IPS DF 6.9 (cell line): ENCODE results near the gene ANTXR1.

Source experiments
- DNase-seq: peaks from one replicate; pipeline ENCODE4 v3.0.0-alpha.2; 2013; ENCODE audit warnings: low read depth, low spot score
- H3K27ac ChIP-seq: one replicate; pipeline ENCODE4 v1.5.1; 2013; ENCODE audit warnings: low read length, control low read depth
- H3K27me3 ChIP-seq: 2 replicates; pipeline ENCODE4 v1.6.1; 2013; ENCODE audit warnings: mild to moderate bottlenecking, low read length; ENCODE audit not compliant: control insufficient read depth, insufficient read depth
- H3K36me3 ChIP-seq: 2 replicates; pipeline ENCODE4 v1.6.1; 2013; ENCODE audit warnings: low read length; ENCODE audit not compliant: control insufficient read depth, insufficient read depth
- H3K4me1 ChIP-seq: 2 replicates; pipeline ENCODE4 v1.6.1; 2013; ENCODE audit warnings: low read length; ENCODE audit not compliant: control insufficient read depth, insufficient read depth
- H3K4me3 ChIP-seq: 2 replicates; pipeline ENCODE4 v1.5.1; 2013; ENCODE audit warnings: mild to moderate bottlenecking, low read length
- H3K9me3 ChIP-seq: 2 replicates; pipeline ENCODE4 v1.6.1; 2013; ENCODE audit warnings: low read length, inconsistent platforms; ENCODE audit not compliant: control insufficient read depth, insufficient read depth
- WGBS: extraction: QIAGEN DNeasy Blood & Tissue Kit; methylation state at CpG from one replicate; pipeline ENCODE4 v1.1.7; 2013; ENCODE audit warnings: mixed read lengths, missing lambda C conversion rate; ENCODE audit not compliant: insufficient read length, insufficient coverage; 5-methylcytosine and 5-hydroxymethylcytosine counted together

The ANTXR1 gene

DNA sequence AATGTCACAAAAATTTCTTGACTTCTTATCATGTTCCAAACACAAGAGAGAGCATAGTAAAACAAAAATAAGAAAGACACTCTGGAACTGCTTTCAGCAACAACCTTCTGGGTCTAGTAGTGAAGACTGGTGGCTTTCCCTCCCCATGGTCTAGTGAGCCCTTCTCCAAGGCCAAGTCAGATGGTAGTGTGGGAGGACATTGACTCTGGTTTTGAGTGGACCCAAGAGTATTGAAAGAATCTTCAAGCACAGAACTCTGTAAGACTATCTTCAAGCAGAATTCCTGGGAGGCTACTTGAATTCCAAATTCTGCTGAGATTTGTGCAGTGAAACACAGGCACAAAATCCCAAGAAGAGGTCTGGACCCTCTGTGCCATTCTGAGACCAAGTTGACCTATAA is 21.1 kb downstream of the ANTXR1 start:
- no peak for DNase-seq
- H3K27ac ChIP-seq, result no peak overlapping the region
- no peaks in the 10 kb centered on the region for H3K27me3 ChIP-seq
- no peak overlapping the region for H3K4me3 ChIP-seq
- no peaks in the 10 kb centered on the region for H3K4me1 ChIP-seq
- H3K9me3 ChIP-seq, result no peaks in the 10 kb centered on the region
- no peaks in the 10 kb centered on the region for H3K36me3 ChIP-seq

DNA sequence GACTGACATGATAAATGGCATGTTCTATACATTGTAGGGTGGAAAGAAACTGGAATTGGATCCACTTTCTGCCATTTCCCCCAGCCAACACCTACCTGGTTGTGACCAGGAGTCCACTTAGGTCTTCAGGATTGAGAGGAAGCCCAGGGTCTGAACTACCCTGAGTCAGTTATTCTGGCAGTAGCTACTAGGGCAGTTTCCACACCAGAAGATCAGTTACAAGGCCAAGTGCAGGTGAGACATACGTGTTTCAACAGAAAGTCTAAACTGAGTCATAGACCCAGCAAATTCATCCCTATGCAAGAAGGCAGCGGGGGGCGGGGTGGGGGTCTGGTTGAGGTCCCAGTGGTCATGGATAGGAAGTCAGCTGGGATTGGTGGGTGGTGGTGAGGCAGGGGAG is 21.9 kb downstream of the ANTXR1 start:
- H3K9me3 ChIP-seq, result no peaks in the 10 kb centered on the region
- no peaks in the 10 kb centered on the region for H3K27me3 ChIP-seq
- no peak overlapping the region for H3K27ac ChIP-seq
- no peaks in the 10 kb centered on the region for H3K36me3 ChIP-seq
- DNase-seq, result no peak
- no peak overlapping the region for H3K4me3 ChIP-seq
- no peaks in the 10 kb centered on the region for H3K4me1 ChIP-seq
- no CpG with 5 or more reads among the region's 3 CpGs for WGBS

DNA sequence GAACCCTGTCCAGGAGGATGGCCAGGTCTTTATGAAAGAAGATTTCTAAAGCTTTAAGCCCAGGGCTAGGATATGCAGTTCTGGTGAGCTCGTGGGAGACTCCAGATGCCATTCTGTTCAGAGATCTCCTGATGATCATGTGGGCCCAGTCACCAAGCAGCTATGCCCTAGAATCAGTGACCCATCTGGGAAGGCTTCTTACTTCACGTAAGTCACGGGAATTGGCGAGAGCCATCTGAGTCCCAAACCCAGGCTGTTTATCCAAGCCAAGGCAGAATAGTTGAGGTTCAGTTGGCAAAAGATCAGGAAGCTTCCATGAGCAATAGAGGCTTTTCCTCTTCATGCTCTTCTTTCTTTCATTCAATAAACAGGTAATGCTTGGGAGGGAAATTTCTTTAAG is 23.9 kb downstream of the ANTXR1 start:
- no CpG with 5 or more reads among the region's 4 CpGs for WGBS
- no peak overlapping the region for H3K4me3 ChIP-seq
- no peaks in the 10 kb centered on the region for H3K9me3 ChIP-seq
- H3K4me1 ChIP-seq, result no peaks in the 10 kb centered on the region
- no peak for DNase-seq
- no peak overlapping the region for H3K27ac ChIP-seq
- H3K27me3 ChIP-seq, result no peaks in the 10 kb centered on the region
- no peaks in the 10 kb centered on the region for H3K36me3 ChIP-seq

DNA sequence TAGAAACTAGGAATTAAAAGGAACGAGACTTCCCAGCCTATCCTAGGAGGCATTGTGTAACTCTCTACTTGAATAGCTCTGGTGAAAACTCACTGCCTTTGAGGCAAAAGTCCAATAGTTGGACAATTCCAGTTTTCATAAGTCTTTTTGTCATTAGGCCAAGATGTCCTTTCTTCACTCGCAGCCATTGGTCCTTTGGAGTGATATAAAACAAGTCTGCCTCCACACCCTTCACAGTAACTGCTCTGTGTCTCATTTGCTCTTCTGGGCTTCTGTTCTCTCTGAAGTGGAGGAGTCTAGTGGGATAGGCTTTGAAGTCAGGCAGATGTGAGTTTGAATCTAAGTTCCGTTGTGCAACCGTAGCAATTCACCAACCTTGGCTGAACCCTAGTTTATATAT is 28.2 kb downstream of the ANTXR1 start:
- Histone ChIP-seq H3K9me3 (no peaks in the 10 kb centered on the region), H3K4me1 (no peaks in the 10 kb centered on the region), H3K27me3 (no peaks in the 10 kb centered on the region), H3K36me3 (no peaks in the 10 kb centered on the region), H3K4me3 (no peak overlapping the region), H3K27ac (no peak overlapping the region)
- WGBS, result no CpG with 5 or more reads among the region's 4 CpGs
- DNase-seq, result no peak

DNA sequence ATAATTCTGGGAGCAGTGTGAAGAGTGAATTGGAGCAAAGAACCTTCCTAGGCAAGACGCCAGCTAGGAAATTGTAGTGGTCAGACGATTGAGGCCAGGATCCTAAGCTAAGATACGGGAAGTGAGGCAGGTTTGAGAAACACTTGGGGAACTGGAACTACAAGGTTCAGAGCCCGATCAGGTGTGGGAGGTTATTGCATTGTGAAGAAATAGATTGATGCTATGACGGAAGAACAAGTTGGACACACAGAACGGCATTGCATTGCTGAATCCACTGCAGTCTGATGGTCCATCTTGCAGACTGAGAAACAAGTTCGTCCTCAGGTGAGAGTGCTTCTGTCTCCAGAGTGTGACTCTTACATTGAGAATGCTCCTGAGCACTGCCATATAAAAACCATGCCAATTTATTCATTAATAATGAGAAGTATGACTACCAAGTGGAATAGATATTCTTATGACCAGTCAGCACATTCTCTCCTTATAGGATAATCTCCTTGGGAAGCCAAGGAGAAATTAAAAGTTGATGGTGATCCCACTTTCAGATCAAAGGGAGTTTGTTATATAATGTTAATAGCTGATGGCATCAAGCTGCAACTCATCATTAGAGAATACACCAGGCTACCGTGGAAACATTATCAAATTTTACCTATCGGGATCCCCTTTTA is 30.9 kb downstream of the ANTXR1 start:
- Histone ChIP-seq H3K27ac (no peak overlapping the region), H3K27me3 (no peaks in the 10 kb centered on the region), H3K9me3 (no peaks in the 10 kb centered on the region), H3K4me1 (no peaks in the 10 kb centered on the region), H3K36me3 (no peaks in the 10 kb centered on the region), H3K4me3 (no peak overlapping the region)
- no peak for DNase-seq
- no CpG with 5 or more reads among the region's 9 CpGs for WGBS

DNA sequence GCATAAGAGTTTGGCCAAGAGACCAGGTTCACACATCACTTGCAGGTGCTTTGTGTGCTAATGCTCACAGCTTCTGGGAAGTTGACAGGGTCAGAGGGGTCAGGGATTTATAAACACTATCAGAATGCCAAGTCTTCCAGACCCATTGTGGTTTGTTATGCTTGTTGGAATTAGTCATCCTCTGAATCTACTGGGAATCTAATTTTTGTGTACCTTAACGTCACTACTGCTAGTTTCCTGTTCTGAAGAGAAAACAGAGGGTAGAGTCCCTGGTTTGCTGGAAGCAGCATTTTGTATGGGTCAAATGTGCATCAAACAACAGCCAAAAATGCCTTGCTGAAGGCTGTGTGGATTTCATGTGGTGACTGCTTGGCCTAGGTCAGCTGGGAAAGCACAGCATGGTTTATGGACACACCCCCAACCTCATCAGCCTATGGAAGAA is 33.3 kb downstream of the ANTXR1 start:
- no peak overlapping the region for H3K27ac ChIP-seq
- no peaks in the 10 kb centered on the region for H3K27me3 ChIP-seq
- DNase-seq, result no peak
- no peak overlapping the region for H3K4me3 ChIP-seq
- H3K4me1 ChIP-seq, result no peaks in the 10 kb centered on the region
- no peaks in the 10 kb centered on the region for H3K9me3 ChIP-seq
- no peaks in the 10 kb centered on the region for H3K36me3 ChIP-seq
- WGBS, result no CpG with 5 or more reads among the region's 1 CpG

DNA sequence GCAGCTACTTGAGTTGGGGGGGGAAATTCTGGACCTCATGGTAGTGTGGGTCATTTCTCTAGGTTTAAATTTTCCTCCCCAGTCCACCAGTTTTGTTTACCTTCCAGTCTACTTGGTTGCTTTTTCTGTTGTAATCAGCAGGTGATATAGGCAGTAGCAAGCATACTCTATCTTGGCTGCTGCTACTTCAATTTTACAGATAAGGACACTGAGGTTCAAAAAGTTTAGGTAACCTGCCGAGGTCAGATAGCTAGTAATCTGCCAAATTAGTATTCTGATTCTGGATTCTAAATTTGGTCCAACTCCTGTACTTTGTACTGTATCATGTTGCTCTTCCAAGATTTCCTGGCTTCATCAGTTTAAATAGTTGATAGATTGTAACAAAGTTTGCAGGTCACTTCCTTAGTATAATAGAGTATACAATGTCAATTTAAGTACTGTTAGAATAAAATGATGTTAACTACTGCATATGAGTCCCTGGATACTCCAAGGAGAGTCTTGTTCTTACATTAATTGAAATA is 34.7 kb downstream of the ANTXR1 start:
- Histone ChIP-seq H3K27ac (no peak overlapping the region), H3K4me1 (no peaks in the 10 kb centered on the region), H3K27me3 (no peaks in the 10 kb centered on the region), H3K4me3 (no peak overlapping the region), H3K9me3 (no peaks in the 10 kb centered on the region), H3K36me3 (no peaks in the 10 kb centered on the region)
- no peak for DNase-seq
- no CpG with 5 or more reads among the region's 1 CpG for WGBS

DNA sequence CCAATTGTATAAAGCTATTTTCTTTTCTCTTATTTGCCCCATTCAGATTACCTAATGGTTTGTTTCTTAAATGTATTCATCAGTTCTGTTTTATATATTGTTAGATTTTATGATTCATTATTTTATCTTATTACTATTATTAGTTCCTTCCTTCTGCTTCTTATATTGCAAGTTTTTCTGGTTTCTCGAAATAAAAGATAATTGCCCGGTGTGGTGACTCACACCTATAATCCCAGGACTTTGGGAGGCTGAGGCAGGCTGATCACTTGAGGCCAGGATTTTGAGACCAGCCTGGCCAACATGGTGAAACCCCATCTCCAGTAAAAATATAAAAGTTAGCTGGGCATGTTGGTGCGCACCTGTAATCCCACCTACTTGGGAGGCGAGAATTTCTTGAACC is 37.8 kb downstream of the ANTXR1 start:
- no peaks in the 10 kb centered on the region for H3K36me3 ChIP-seq
- H3K4me3 ChIP-seq, result no peak overlapping the region
- no peaks in the 10 kb centered on the region for H3K27me3 ChIP-seq
- no peaks in the 10 kb centered on the region for H3K4me1 ChIP-seq
- no peak overlapping the region for H3K27ac ChIP-seq
- no peaks in the 10 kb centered on the region for H3K9me3 ChIP-seq
- WGBS, result no CpG with 5 or more reads among the region's 4 CpGs
- no peak for DNase-seq

DNA sequence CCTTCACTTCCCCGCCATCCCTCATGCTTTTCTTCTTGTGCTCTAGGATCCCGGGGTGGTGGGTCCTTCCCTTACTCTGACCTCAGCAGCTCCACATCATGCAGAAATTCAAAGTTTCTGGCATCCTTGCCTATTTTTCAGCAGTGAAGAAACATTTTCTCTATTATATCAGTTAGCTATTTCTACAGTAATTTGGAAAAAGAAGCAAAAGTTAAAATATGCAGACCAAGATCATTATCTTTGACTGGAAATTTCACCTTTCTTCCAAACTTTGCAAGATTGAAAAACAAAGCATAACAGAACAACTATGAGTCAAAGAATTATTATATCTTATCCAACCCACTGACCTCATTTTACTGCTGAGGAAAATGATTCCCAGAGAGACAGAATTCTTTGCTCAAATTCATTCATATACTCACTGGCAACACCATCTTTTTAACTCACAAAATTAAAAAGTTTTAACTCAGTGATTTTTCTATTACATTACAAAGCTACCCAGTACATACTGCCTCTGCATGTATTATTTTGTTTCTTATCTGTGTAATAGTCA is 40.5 kb downstream of the ANTXR1 start:
- H3K4me3 ChIP-seq, result no peak overlapping the region
- no peaks in the 10 kb centered on the region for H3K36me3 ChIP-seq
- no peaks in the 10 kb centered on the region for H3K4me1 ChIP-seq
- no CpG with 5 or more reads among the region's 2 CpGs for WGBS
- H3K9me3 ChIP-seq, result no peaks in the 10 kb centered on the region
- no peak for DNase-seq
- H3K27me3 ChIP-seq, result no peaks in the 10 kb centered on the region
- no peak overlapping the region for H3K27ac ChIP-seq

DNA sequence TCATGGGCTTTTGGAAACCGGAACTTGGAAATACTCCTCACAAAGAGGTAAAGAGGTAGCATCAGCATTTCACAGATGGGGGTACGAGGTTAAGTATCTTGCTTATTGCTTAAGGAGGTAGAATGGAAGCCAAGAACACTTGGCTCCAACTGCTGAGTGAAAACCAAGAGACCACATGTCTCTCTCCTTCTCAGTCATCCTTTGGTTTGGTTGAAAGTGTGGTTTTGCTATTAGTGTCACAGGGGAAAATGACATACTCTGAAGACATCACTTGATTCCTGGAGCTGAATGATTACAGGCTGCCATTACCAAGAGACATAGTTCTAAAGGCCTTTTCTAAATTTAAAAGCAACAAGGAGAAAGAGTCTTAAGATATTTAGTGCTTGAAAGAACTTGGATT is 41.5 kb downstream of the ANTXR1 start:
- no peak overlapping the region for H3K27ac ChIP-seq
- no peaks in the 10 kb centered on the region for H3K27me3 ChIP-seq
- no peak overlapping the region for H3K4me3 ChIP-seq
- H3K4me1 ChIP-seq, result no peaks in the 10 kb centered on the region
- H3K36me3 ChIP-seq, result no peaks in the 10 kb centered on the region
- DNase-seq, result no peak
- WGBS, result no CpG with 5 or more reads among the region's 2 CpGs
- no peaks in the 10 kb centered on the region for H3K9me3 ChIP-seq
